GM21528 (cell line): ENCODE measurements around the gene NTNG1.

Experiments
- ATAC-seq: cut with Tn5 transposase; IDR thresholded peaks from one replicate; pipeline ENCODE4 v1.9.1; 2021; ENCODE audit warnings: mild to moderate bottlenecking, moderate library complexity; ENCODE audit not compliant: unreplicated experiment, low FRiP score

Gene NTNG1

DNA sequence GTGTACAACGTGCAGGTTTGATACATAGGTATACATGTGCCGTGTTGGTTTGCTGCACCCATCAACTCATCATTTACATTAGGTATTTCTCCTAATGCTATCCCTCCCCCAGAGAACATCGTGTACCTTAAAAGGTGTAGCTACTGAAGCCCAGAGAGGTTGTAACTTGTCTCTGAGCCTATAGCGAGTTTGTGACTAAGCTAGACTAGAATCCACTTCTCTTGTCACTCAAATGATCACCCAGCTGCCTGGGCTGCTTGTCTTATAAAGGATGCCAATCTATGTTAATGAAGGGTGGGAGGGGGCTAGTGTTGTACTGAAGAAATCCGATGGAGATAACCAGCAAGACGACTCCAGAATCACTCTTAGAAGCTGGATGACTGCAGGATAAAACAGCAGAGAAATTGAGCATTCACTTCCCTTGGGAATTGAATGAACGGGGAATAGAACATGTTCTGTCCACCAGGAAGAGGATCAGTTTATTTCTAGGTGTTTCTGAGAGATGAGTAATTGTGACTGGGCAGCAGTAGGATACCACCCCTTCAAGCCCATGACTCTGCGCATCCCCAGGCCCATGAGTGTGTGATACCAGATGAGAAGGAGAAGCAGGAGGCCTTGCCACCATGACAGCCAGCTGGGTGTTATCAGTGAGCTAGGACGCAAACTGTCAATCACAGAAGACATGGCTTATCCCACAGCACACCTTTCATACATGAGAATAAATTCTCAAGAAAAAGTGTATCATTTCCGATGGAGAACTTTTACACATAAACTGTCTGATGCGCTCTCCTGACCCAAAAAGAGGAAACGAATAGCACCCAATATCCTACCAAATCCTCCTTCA, 390.4 kb downstream of the NTNG1 start:
- no peak for ATAC-seq

DNA sequence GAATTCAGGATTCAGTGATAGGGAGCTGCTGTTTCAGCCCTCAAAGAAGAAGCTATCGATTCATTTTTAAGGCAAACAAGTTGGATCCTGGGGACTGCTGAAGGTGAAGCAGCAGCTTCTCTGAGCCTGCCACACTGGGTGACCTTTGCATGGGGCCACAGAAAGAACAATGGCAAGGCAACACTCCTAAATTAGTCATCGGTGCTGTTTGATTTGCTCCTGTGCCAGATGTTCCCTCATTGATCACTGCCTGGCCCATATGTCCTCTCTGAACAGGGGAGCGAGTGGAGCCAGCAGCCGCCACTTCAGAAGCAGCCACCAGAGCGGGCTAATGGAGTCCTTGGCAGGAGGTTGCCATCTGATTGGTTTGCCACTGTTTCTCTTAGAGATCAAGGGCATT, 391.5 kb downstream of the NTNG1 start:
- ATAC-seq, result no peak
